K562 (cell line): ENCODE data around the gene REX1BD. TPM values are rescaled to one million over a fixed set of nuclear protein-coding genes. Genes with fewer than 3 reads are reported as not detected.

Experiments
- BACH1 ChIP-seq: fragments of 200-800 bp; sonication (Bioruptor generic); IDR thresholded peaks from 2 replicates; pipeline ENCODE4 v1.6.1; 2016; ENCODE audit warnings: missing genetic modification characterization, missing compliant biosample characterization
- CBX8 ChIP-seq: fragments of 200-600 bp; sonication (generic); IDR thresholded peaks from 2 replicates; pipeline ENCODE4 v1.6.1; 2012; ENCODE audit warnings: borderline replicate concordance, mixed run types, low read depth, mild to moderate bottlenecking, moderate library complexity, mixed read lengths, low read length, control low read depth, inconsistent platforms; ENCODE audit not compliant: poor library complexity, severe bottlenecking; ENCODE audit errors: extremely low read depth
- ESRRB ChIP-seq: fragments of 250-450 bp; sonication (Bioruptor Pico); IDR thresholded peaks from 2 replicates; pipeline ENCODE4 v1.5.0; 2020; ENCODE audit warnings: mild to moderate bottlenecking, moderate library complexity, borderline replicate concordance
- HLTF ChIP-seq: fragments of 450-650 bp; IDR thresholded peaks from 2 replicates; pipeline ENCODE4 v1.6.1; 2016
- HNRNPH1 ChIP-seq: fragments of 200-400 bp; formaldehyde crosslinking; optimal IDR thresholded peaks from 2 replicates; pipeline ENCODE3; 2017; ENCODE audit warnings: low read depth, mild to moderate bottlenecking, low read length, moderate library complexity
- PPARD ChIP-seq: fragments of 250-450 bp; sonication (Bioruptor Pico); IDR thresholded peaks from 2 replicates; pipeline ENCODE4 v1.8.0; 2022; ENCODE audit warnings: inconsistent platforms, mild to moderate bottlenecking, moderate library complexity
- SMAD2 ChIP-seq: fragments of 150-350 bp; IDR thresholded peaks from 2 replicates; pipeline ENCODE4 v1.6.1; 2014; ENCODE audit warnings: low read depth, mild to moderate bottlenecking, low read length
- SRSF1 ChIP-seq: fragments of 200-400 bp; formaldehyde crosslinking; IDR thresholded peaks from 2 replicates; pipeline ENCODE4 v1.6.1; 2017; ENCODE audit warnings: mild to moderate bottlenecking, low read depth, low read length, moderate library complexity
- TEAD2 ChIP-seq: fragments of 450-650 bp; IDR thresholded peaks from 2 replicates; pipeline ENCODE4 v1.6.1; 2016; ENCODE audit warnings: missing genetic modification characterization, control low read depth, missing compliant biosample characterization
- ZNF134 ChIP-seq: fragments of 250-450 bp; sonication (Bioruptor Pico); conservative IDR thresholded peaks from 2 replicates; pipeline ENCODE4 v1.4.0; 2020
- ZNF551 ChIP-seq: fragments of 250-450 bp; sonication (Bioruptor Pico); IDR thresholded peaks from 2 replicates; pipeline ENCODE4 v1.5.0; 2021; ENCODE audit warnings: mild to moderate bottlenecking, moderate library complexity
- polyA plus RNA-seq, 8 experiments: library from polyadenylated mRNA; depleted of rRNA in 4 of 8; stranded (reverse) in 5 of 8; unstranded in 3 of 8; fragments of >200 nt; fragmentation: Nextera tagmentation in 2 of 8; fragmentation: Illumina TruSeq in 1 of 8; extraction: Ambion mirVana in 2 of 8; extraction: Trizol in 1 of 8; gene quantifications; 2 replicates each; pipeline versions ENCODE4 v1.2.1 to v1.2.3, GENCODE V29; 2011 to 2014; ENCODE audit warnings: inconsistent platforms in 1 of 8, missing spikeins in 1 of 8
- total RNA-seq, 7 experiments: library from RNA; depleted of rRNA in 6 of 7; stranded (reverse); fragments of >200 nt in 6 of 7; fragmentation: Illumina TruSeq in 2 of 7; extraction: Trizol in 2 of 7; gene quantifications; 2 replicates each; pipeline versions ENCODE4 v1.2.1 to v1.2.3, GENCODE V29; 2011 to 2021; ENCODE audit warnings: low replicate concordance in 1 of 7
- TF ChIP-seq, protein P1 (sequence below): fragments of 250-450 bp; sonication (Bioruptor Pico); IDR thresholded peaks from 2 replicates; pipeline ENCODE4 v1.4.0; 2020; ENCODE audit warnings: mild to moderate bottlenecking
- TF ChIP-seq, protein P2 (sequence below), 2 experiments: fragments of 450-650 bp in 1 of 2; sonication (generic) in 1 of 2; formaldehyde crosslinking in 1 of 2; IDR thresholded peaks in 1 of 2; conservative IDR thresholded peaks in 1 of 2; 2 replicates each; pipeline versions ENCODE4 v1.6.1 to v1.8.1; 2016 to 2023; ENCODE audit warnings: mild to moderate bottlenecking in 2 of 2, moderate library complexity in 2 of 2, inconsistent platforms in 1 of 2, missing genetic modification reagents in 1 of 2
- TF ChIP-seq, protein P3 (sequence below): fragments of 200-800 bp; sonication (Bioruptor generic); IDR thresholded peaks from 2 replicates; pipeline ENCODE4 v1.6.1; 2017; ENCODE audit warnings: missing genetic modification characterization, missing compliant biosample characterization
- TF ChIP-seq, protein P4 (sequence below): fragments of 250-450 bp; sonication (Bioruptor Pico); IDR thresholded peaks from 2 replicates; pipeline ENCODE4 v1.8.0; 2022; ENCODE audit warnings: moderate library complexity, mild to moderate bottlenecking, inconsistent platforms
- TF ChIP-seq, protein P5 (sequence below): fragments of 450-650 bp; IDR thresholded peaks from 2 replicates; pipeline ENCODE4 v1.6.1; 2016

REX1BD gene
- total and polyA plus RNA-seq, 9 of the 15 experiments (the other 6 are each of a cell fraction or from before 2014, with no cell fraction given): 1.9 to 136 (median 13.8) TPM

DNA sequence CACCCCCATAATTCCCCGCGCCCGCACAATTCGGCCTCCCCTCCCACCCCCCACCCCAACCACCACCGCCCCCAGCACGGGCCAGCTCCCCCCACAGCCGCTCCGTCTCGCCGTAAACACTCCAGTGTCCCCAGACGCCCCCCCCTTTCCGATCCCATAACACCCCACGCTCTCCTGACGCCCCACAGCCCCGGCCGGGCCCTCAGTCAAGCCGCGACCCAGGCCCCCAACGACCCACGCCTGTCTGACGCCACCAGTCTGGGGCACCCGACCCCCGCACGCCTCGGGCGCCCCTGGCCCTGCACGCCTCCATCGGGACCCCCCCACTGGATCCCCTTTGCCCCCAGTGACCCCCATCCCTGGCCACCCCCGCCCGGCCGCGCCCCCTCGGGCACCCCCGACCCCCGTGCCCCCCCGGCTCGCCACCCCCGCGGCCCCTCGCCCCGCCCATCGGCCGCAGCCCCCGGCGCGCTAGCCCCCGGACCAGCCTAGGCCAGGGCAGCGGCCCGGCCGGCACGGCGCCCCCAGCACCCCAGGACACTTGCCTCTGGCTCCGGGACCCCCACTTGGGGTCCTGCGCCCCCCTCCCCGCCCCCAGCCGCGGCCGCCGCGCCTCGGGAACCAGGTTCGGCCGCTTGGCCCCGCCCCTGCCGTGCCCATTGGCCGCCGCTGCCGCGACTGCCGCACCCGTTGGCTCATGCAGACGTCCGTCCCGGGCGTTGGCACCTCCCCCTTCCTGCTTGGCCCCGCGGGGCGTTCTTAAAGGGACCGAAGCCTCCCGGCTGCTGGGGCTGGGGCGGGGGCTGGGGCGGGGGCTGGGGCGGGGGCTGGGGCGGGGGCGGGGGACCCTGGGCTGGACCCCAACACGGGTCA, 45.4 kb upstream of the REX1BD start, which contains the start of gene FKBP8 (continued):
- TF ChIP-seq, protein P1, sequence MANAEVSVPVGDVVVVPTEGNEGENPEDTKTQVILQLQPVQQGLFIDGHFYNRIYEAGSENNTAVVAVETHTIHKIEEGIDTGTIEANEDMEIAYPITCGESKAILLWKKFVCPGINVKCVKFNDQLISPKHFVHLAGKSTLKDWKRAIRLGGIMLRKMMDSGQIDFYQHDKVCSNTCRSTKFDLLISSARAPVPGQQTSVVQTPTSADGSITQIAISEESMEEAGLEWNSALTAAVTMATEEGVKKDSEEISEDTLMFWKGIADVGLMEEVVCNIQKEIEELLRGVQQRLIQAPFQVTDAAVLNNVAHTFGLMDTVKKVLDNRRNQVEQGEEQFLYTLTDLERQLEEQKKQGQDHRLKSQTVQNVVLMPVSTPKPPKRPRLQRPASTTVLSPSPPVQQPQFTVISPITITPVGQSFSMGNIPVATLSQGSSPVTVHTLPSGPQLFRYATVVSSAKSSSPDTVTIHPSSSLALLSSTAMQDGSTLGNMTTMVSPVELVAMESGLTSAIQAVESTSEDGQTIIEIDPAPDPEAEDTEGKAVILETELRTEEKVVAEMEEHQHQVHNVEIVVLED (CRISPR knock-in tag): no peak
- TF ChIP-seq, protein P2, sequence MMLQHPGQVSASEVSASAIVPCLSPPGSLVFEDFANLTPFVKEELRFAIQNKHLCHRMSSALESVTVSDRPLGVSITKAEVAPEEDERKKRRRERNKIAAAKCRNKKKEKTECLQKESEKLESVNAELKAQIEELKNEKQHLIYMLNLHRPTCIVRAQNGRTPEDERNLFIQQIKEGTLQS (IDR thresholded peaks at IDR 0.05): no peak
- TF ChIP-seq, protein P2 (CRISPR knock-in tag; conservative IDR thresholded peaks at IDR 0.05): no peak
- TF ChIP-seq ZNF134 (CRISPR knock-in tag) (no peak), ZNF551 (no peak), HLTF (no peak), SRSF1 (no peak), ESRRB (CRISPR knock-in tag) (no peak), PPARD (CRISPR knock-in tag) (no peak), BACH1 (no peak), SMAD2 (no peak), CBX8 (no peak), HNRNPH1 (no peak), TEAD2 (tag) (no peak)
- TF ChIP-seq, protein P3, sequence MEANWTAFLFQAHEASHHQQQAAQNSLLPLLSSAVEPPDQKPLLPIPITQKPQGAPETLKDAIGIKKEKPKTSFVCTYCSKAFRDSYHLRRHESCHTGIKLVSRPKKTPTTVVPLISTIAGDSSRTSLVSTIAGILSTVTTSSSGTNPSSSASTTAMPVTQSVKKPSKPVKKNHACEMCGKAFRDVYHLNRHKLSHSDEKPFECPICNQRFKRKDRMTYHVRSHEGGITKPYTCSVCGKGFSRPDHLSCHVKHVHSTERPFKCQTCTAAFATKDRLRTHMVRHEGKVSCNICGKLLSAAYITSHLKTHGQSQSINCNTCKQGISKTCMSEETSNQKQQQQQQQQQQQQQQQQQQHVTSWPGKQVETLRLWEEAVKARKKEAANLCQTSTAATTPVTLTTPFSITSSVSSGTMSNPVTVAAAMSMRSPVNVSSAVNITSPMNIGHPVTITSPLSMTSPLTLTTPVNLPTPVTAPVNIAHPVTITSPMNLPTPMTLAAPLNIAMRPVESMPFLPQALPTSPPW (CRISPR knock-in tag): peak; percentile 90
- TF ChIP-seq, protein P4, sequence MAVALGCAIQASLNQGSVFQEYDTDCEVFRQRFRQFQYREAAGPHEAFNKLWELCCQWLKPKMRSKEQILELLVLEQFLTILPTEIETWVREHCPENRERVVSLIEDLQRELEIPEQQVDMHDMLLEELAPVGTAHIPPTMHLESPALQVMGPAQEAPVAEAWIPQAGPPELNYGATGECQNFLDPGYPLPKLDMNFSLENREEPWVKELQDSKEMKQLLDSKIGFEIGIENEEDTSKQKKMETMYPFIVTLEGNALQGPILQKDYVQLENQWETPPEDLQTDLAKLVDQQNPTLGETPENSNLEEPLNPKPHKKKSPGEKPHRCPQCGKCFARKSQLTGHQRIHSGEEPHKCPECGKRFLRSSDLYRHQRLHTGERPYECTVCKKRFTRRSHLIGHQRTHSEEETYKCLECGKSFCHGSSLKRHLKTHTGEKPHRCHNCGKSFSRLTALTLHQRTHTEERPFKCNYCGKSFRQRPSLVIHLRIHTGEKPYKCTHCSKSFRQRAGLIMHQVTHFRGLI: no peak
- TF ChIP-seq, protein P5, sequence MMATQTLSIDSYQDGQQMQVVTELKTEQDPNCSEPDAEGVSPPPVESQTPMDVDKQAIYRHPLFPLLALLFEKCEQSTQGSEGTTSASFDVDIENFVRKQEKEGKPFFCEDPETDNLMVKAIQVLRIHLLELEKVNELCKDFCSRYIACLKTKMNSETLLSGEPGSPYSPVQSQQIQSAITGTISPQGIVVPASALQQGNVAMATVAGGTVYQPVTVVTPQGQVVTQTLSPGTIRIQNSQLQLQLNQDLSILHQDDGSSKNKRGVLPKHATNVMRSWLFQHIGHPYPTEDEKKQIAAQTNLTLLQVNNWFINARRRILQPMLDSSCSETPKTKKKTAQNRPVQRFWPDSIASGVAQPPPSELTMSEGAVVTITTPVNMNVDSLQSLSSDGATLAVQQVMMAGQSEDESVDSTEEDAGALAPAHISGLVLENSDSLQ: peak; percentile 98
